Measurements from ENCODE around the gene SNCG.

Gene SNCG

GRCh38 chr10:86956848-86957448 is 1.5 kb upstream of the SNCG start:
- Histone ChIP-seq H3K4ac (ENCODE audit: low read depth in 1 of 2, low read length in 2 of 2) (peak overlapping the region; percentile 25 to 47), H3K9ac (ENCODE audit: low read length) (peak overlapping the region; percentile 26), H2AFZ (ENCODE audit: low read depth, low read length) (no peak overlapping the region), H3K79me1 (replicated peaks; ENCODE audit: low read length, poor library complexity, severe bottlenecking) (no peaks in the 10 kb centered on the region), H3K23ac (ENCODE audit: low read length in 2 of 2) (no peak overlapping the region), H2BK12ac (ENCODE audit: low read length in 2 of 2) (peak overlapping the region; percentile 73 to 99), H3K18ac (ENCODE audit: low read depth in 1 of 2, low read length in 2 of 2) (peak overlapping the region; percentile 29 to 67), H3K27me3 (ENCODE audit: control insufficient read depth in 1 of 2, insufficient read depth in 1 of 2, low read length in 2 of 2) (no peaks in the 10 kb centered on the region), H3K4me1 (ENCODE audit: control insufficient read depth, insufficient read depth, low read depth, low read length) (peaks cover 32% of the 10 kb centered on the region), H3K4me3 (ENCODE audit: insufficient read depth in 1 of 2, low read depth in 1 of 2, low read length in 2 of 2) (no peak overlapping the region), H2BK15ac (ENCODE audit: low read depth, poor library complexity, severe bottlenecking) (peak overlapping the region; percentile 15), H4K91ac (ENCODE audit: low read length) (peak overlapping the region; percentile 76), H3K14ac (ENCODE audit: low read length in 2 of 2) (peak overlapping the region in 1 of 2 experiments; percentile 41), H4K8ac (ENCODE audit: low read length) (peak overlapping the region; percentile 78), H3K4me2 (ENCODE audit: low read length, poor library complexity, severe bottlenecking) (no peak overlapping the region), H2BK5ac (ENCODE audit: low read depth, low read length, poor library complexity, severe bottlenecking) (no peak overlapping the region), H3K36me3 (ENCODE audit: control insufficient read depth in 1 of 2, insufficient read depth in 2 of 2, low read depth in 1 of 2, low read length in 2 of 2) (no peaks in the 10 kb centered on the region), H3K9me3 (ENCODE audit: control insufficient read depth, low read length) (no peaks in the 10 kb centered on the region), H3K27ac (ENCODE audit: low read length, poor library complexity, severe bottlenecking) (no peak overlapping the region), H2AK5ac (ENCODE audit: low read length, severe bottlenecking) (no peak overlapping the region), H2BK120ac (ENCODE audit: low read depth, low read length) (no peak overlapping the region)
- DNase-seq: no peak
- 82% methylated on average over 7 of the region's 7 CpGs for whole genome bisulfite sequencing

- no peak for DNase-seq
- no peak within 1 kb of the TSS for H2BK5ac ChIP-seq (ENCODE audit: low read depth, low read length, poor library complexity, severe bottlenecking)
- no peaks in the 10 kb centered on the region for H3K36me3 ChIP-seq (ENCODE audit: control insufficient read depth in 1 of 2, insufficient read depth in 2 of 2, low read depth in 1 of 2, low read length in 2 of 2)
- no peaks in the 10 kb centered on the region for H3K27me3 ChIP-seq (ENCODE audit: control insufficient read depth in 1 of 2, insufficient read depth in 1 of 2, low read length in 2 of 2)
- no peak within 1 kb of the TSS for H3K27ac ChIP-seq (ENCODE audit: low read length, poor library complexity, severe bottlenecking)
- 83% methylated on average over 9 of the region's 9 CpGs for WGBS
- peak within 1 kb of the TSS; percentile 88 to 96 for H3K18ac ChIP-seq (ENCODE audit: low read depth in 1 of 2, low read length in 2 of 2)
- peak within 1 kb of the TSS; percentile 94 for H4K91ac ChIP-seq (ENCODE audit: low read length)
- no peak within 1 kb of the TSS for H2AK5ac ChIP-seq (ENCODE audit: low read length, severe bottlenecking)
- H2BK12ac ChIP-seq (ENCODE audit: low read length in 2 of 2): peak within 1 kb of the TSS; percentile 90 to 99
- no peak within 1 kb of the TSS for H2AFZ ChIP-seq (ENCODE audit: low read depth, low read length)
- H2BK15ac ChIP-seq (ENCODE audit: low read depth, poor library complexity, severe bottlenecking): peak within 1 kb of the TSS; percentile 78
- peak within 1 kb of the TSS in 1 of 2 experiments; percentile 78 for H3K4me3 ChIP-seq (ENCODE audit: insufficient read depth in 1 of 2, low read depth in 1 of 2, low read length in 2 of 2)
- H3K4me2 ChIP-seq (ENCODE audit: low read length, poor library complexity, severe bottlenecking): no peak within 1 kb of the TSS
- H3K4me1 ChIP-seq (ENCODE audit: control insufficient read depth, insufficient read depth, low read depth, low read length): peaks cover 34% of the 10 kb centered on the region
- no peaks in the 10 kb centered on the region for H3K79me1 ChIP-seq (replicated peaks; ENCODE audit: low read length, poor library complexity, severe bottlenecking)
- H3K4ac ChIP-seq (ENCODE audit: low read depth in 1 of 2, low read length in 2 of 2): peak within 1 kb of the TSS; percentile 83 to 86
- peak within 1 kb of the TSS in 1 of 2 experiments; percentile 41 for H3K14ac ChIP-seq (ENCODE audit: low read length in 2 of 2)
- H3K23ac ChIP-seq (ENCODE audit: low read length in 2 of 2): no peak within 1 kb of the TSS
- H3K9me3 ChIP-seq (ENCODE audit: control insufficient read depth, low read length): no peaks in the 10 kb centered on the region
- peak within 1 kb of the TSS; percentile 71 for H3K9ac ChIP-seq (ENCODE audit: low read length)
- H2BK120ac ChIP-seq (ENCODE audit: low read depth, low read length): peak within 1 kb of the TSS; percentile 50
- H4K8ac ChIP-seq (ENCODE audit: low read length): peak within 1 kb of the TSS; percentile 95
These were observed 806 bp upstream of the SNCG start, which contains the start of gene MMRN2 for GRCh38 chr10:86957471-86958115. Gene MMRN2, minus strand, starts transcription at chr10:86957615. Its CDS starts 74 bp downstream, at chr10:86957541.

- Histone ChIP-seq H3K4me1 (ENCODE audit: control insufficient read depth, insufficient read depth, low read depth, low read length) (peaks cover 32% of the 10 kb centered on the region), H2BK5ac (ENCODE audit: low read depth, low read length, poor library complexity, severe bottlenecking) (no peak overlapping the region), H2BK15ac (ENCODE audit: low read depth, poor library complexity, severe bottlenecking) (peak overlapping the region; percentile 95)
These were observed 720 bp downstream of the SNCG start for GRCh38 chr10:86958901-86959736.

GRCh38 chr10:86959737-86960002 is 1.3 kb downstream of the SNCG start:
- Histone ChIP-seq H3K79me1 (replicated peaks; ENCODE audit: low read length, poor library complexity, severe bottlenecking) (no peaks in the 10 kb centered on the region), H3K4ac (ENCODE audit: low read depth in 1 of 2, low read length in 2 of 2) (peak overlapping the region; percentile 43 to 93), H4K91ac (ENCODE audit: low read length) (peak overlapping the region; percentile 94), H3K4me2 (ENCODE audit: low read length, poor library complexity, severe bottlenecking) (no peak overlapping the region), H2BK12ac (ENCODE audit: low read length in 2 of 2) (peak overlapping the region; percentile 46 to 99), H4K8ac (ENCODE audit: low read length) (peak overlapping the region; percentile 83), H3K4me3 (ENCODE audit: insufficient read depth in 1 of 2, low read depth in 1 of 2, low read length in 2 of 2) (peak overlapping the region in 1 of 2 experiments; percentile 78), H3K36me3 (ENCODE audit: control insufficient read depth in 1 of 2, insufficient read depth in 2 of 2, low read depth in 1 of 2, low read length in 2 of 2) (no peaks in the 10 kb centered on the region), H3K27me3 (ENCODE audit: control insufficient read depth in 1 of 2, insufficient read depth in 1 of 2, low read length in 2 of 2) (no peaks in the 10 kb centered on the region), H3K27ac (ENCODE audit: low read length, poor library complexity, severe bottlenecking) (no peak overlapping the region), H2AFZ (ENCODE audit: low read depth, low read length) (no peak overlapping the region), H2BK120ac (ENCODE audit: low read depth, low read length) (peak overlapping the region; percentile 66), H3K4me1 (ENCODE audit: control insufficient read depth, insufficient read depth, low read depth, low read length) (peaks cover 27% of the 10 kb centered on the region), H2BK15ac (ENCODE audit: low read depth, poor library complexity, severe bottlenecking) (peak overlapping the region; percentile 95), H3K9ac (ENCODE audit: low read length) (peak overlapping the region; percentile 71), H3K14ac (ENCODE audit: low read length in 2 of 2) (peak overlapping the region in 1 of 2 experiments; percentile 95), H3K23ac (ENCODE audit: low read length in 2 of 2) (no peak overlapping the region), H3K18ac (ENCODE audit: low read depth in 1 of 2, low read length in 2 of 2) (peak overlapping the region; percentile 71 to 96), H2BK5ac (ENCODE audit: low read depth, low read length, poor library complexity, severe bottlenecking) (no peak overlapping the region), H2AK5ac (ENCODE audit: low read length, severe bottlenecking) (no peak overlapping the region), H3K9me3 (ENCODE audit: control insufficient read depth, low read length) (no peaks in the 10 kb centered on the region)
- no peak for DNase-seq
- 88% methylated on average over 2 of the region's 2 CpGs for WGBS

More at GRCh38 chr10:86958901-86959736, 720 bp downstream of the SNCG start:
- H3K36me3 ChIP-seq (ENCODE audit: control insufficient read depth in 1 of 2, insufficient read depth in 2 of 2, low read depth in 1 of 2, low read length in 2 of 2): no peaks in the 10 kb centered on the region
- peak overlapping the region; percentile 71 for H3K9ac ChIP-seq (ENCODE audit: low read length)
- H3K79me1 ChIP-seq (replicated peaks; ENCODE audit: low read length, poor library complexity, severe bottlenecking): no peaks in the 10 kb centered on the region
- peak overlapping the region; percentile 66 for H2BK120ac ChIP-seq (ENCODE audit: low read depth, low read length)
- DNase-seq: peak; percentile 78
- H2AFZ ChIP-seq (ENCODE audit: low read depth, low read length): peak overlapping the region; percentile 32
- peak overlapping the region in 1 of 2 experiments; percentile 78 for H3K4me3 ChIP-seq (ENCODE audit: insufficient read depth in 1 of 2, low read depth in 1 of 2, low read length in 2 of 2)
- H4K8ac ChIP-seq (ENCODE audit: low read length): peak overlapping the region; percentile 95
- H3K27ac ChIP-seq (ENCODE audit: low read length, poor library complexity, severe bottlenecking): no peak overlapping the region
- no peak overlapping the region for H3K23ac ChIP-seq (ENCODE audit: low read length in 2 of 2)
- no peak overlapping the region for H3K4me2 ChIP-seq (ENCODE audit: low read length, poor library complexity, severe bottlenecking)
- H2AK5ac ChIP-seq (ENCODE audit: low read length, severe bottlenecking): peak overlapping the region; percentile 6
- no peaks in the 10 kb centered on the region for H3K27me3 ChIP-seq (ENCODE audit: control insufficient read depth in 1 of 2, insufficient read depth in 1 of 2, low read length in 2 of 2)
- H3K9me3 ChIP-seq (ENCODE audit: control insufficient read depth, low read length): no peaks in the 10 kb centered on the region
- H3K14ac ChIP-seq (ENCODE audit: low read length in 2 of 2): peak overlapping the region in 1 of 2 experiments; percentile 72
- peak overlapping the region; percentile 88 to 96 for H3K18ac ChIP-seq (ENCODE audit: low read depth in 1 of 2, low read length in 2 of 2)
- H2BK12ac ChIP-seq (ENCODE audit: low read length in 2 of 2): peak overlapping the region; percentile 90 to 99
- 28% methylated on average over 16 of the region's 16 CpGs for WGBS
- peak overlapping the region; percentile 86 to 93 for H3K4ac ChIP-seq (ENCODE audit: low read depth in 1 of 2, low read length in 2 of 2)
- H4K91ac ChIP-seq (ENCODE audit: low read length): peak overlapping the region; percentile 94

Data from mesenchymal stem cell (in vitro differentiated cells and primary cell).